ENCODE measurements around the gene USP17L19.
"Not testable (repeated sequence)": the region's sequence is repeated elsewhere in the genome, so short reads cannot be mapped to it uniquely, and the experiment has no call there.

Gene USP17L19

GRCh38 chr4:9253078-9253477 is at the start of gene USP17L19:
USP17L19 (plus strand) TSS chr4:9253378; CDS start chr4:9253378, 0 bp downstream.
- DNase-seq (ENCODE audit: extremely low spot score); CTCF ChIA-PET; POLR2A ChIA-PET: not testable (repeated sequence)

GRCh38 chr4:9210357-9210756 is 42.8 kb upstream of the USP17L19 start, which contains the start of gene USP17L10:
USP17L10 (plus strand) TSS chr4:9210657; CDS start chr4:9210657, 0 bp downstream.
- CTCF ChIA-PET, POLR2A ChIA-PET: not testable (repeated sequence)

GRCh38 chr4:9214701-9215100 is 38.5 kb upstream of the USP17L19 start:
- DNase-seq (ENCODE audit: extremely low spot score); POLR2A ChIA-PET; CTCF ChIA-PET: not testable (repeated sequence)

More at GRCh38 chr4:9210357-9210756, 42.8 kb upstream of the USP17L19 start, which contains the start of gene USP17L10:
- DNase-seq (ENCODE audit: extremely low spot score), result not testable (repeated sequence)

- POLR2A ChIA-PET; DNase-seq (ENCODE audit: extremely low spot score); CTCF ChIA-PET: not testable (repeated sequence)
Measured at GRCh38 chr4:9215105-9215504, 38.1 kb upstream of the USP17L19 start, which contains the start of gene USP17L11. USP17L11 (plus strand) TSS chr4:9215405; CDS start chr4:9215405, 0 bp downstream.

GRCh38 chr4:9219852-9220251 is 33.3 kb upstream of the USP17L19 start, which contains the start of gene USP17L12:
USP17L12 (plus strand) TSS chr4:9220152; CDS start chr4:9220152, 0 bp downstream.
- DNase-seq (ENCODE audit: extremely low spot score); CTCF ChIA-PET; POLR2A ChIA-PET: not testable (repeated sequence)

GRCh38 chr4:9224596-9224995 is 28.6 kb upstream of the USP17L19 start, which contains the start of gene USP17L13:
USP17L13 (plus strand) TSS chr4:9224896; CDS start chr4:9224896, 0 bp downstream.
- DNase-seq (ENCODE audit: extremely low spot score); POLR2A ChIA-PET; CTCF ChIA-PET: not testable (repeated sequence)

GRCh38 chr4:9230249-9230648 is 22.9 kb upstream of the USP17L19 start:
- DNase-seq (ENCODE audit: extremely low spot score); POLR2A ChIA-PET; CTCF ChIA-PET: not testable (repeated sequence)

- CTCF ChIA-PET; POLR2A ChIA-PET; DNase-seq (ENCODE audit: extremely low spot score): not testable (repeated sequence)
Measured at GRCh38 chr4:9234085-9234484, 19.1 kb upstream of the USP17L19 start, which contains the start of gene USP17L15. USP17L15 (plus strand) TSS chr4:9234385; CDS start chr4:9234385, 0 bp downstream.

- CTCF ChIA-PET; POLR2A ChIA-PET; DNase-seq (ENCODE audit: extremely low spot score): not testable (repeated sequence)
Measured at GRCh38 chr4:9238461-9238860, 14.7 kb upstream of the USP17L19 start.

GRCh38 chr4:9243579-9243978 is 9.6 kb upstream of the USP17L19 start, which contains the start of gene USP17L17:
USP17L17 (plus strand) TSS chr4:9243879; CDS start chr4:9243879, 0 bp downstream.
- POLR2A ChIA-PET, result not testable (repeated sequence)

GRCh38 chr4:9247953-9248680 is 5.1 kb upstream of the USP17L19 start, which contains the start of gene USP17L18:
USP17L18 (plus strand) TSS chr4:9248630; CDS start chr4:9248630, 0 bp downstream.
- POLR2A ChIA-PET; DNase-seq (ENCODE audit: extremely low spot score); CTCF ChIA-PET: not testable (repeated sequence)

More at GRCh38 chr4:9243579-9243978, 9.6 kb upstream of the USP17L19 start, which contains the start of gene USP17L17:
- CTCF ChIA-PET; DNase-seq (ENCODE audit: extremely low spot score): not testable (repeated sequence)

- DNase-seq (ENCODE audit: extremely low spot score); CTCF ChIA-PET; POLR2A ChIA-PET: not testable (repeated sequence)
Measured at GRCh38 chr4:9257824-9258223, 4.6 kb downstream of the USP17L19 start, which contains the start of gene USP17L20. USP17L20 (plus strand) TSS chr4:9258124; CDS start chr4:9258124, 0 bp downstream.

- POLR2A ChIA-PET; DNase-seq (ENCODE audit: extremely low spot score); CTCF ChIA-PET: not testable (repeated sequence)
Measured at GRCh38 chr4:9262572-9262971, 9.4 kb downstream of the USP17L19 start, which contains the start of gene USP17L21. USP17L21 (plus strand) TSS chr4:9262872; CDS start chr4:9262872, 0 bp downstream.

- POLR2A ChIA-PET; DNase-seq (ENCODE audit: extremely low spot score); CTCF ChIA-PET: not testable (repeated sequence)
Measured at GRCh38 chr4:9267319-9267718, 14.1 kb downstream of the USP17L19 start, which contains the start of gene USP17L22. USP17L22 (plus strand) TSS chr4:9267619; CDS start chr4:9267619, 0 bp downstream.

- DNase-seq (ENCODE audit: extremely low spot score); CTCF ChIA-PET; POLR2A ChIA-PET: not testable (repeated sequence)
Measured at GRCh38 chr4:9271719-9272118, 18.5 kb downstream of the USP17L19 start.

All from GM10248 (cell line).